Natural killer cell (primary cell): ENCODE data around the gene SLC35A2. TPM values are rescaled to one million over a fixed set of nuclear protein-coding genes. Genes with fewer than 3 reads are reported as not detected.
A peak's percentile ranks its signal among the peaks of the same experiment; 100 is the strongest.

Source experiments
- ATAC-seq, 3 donors: fragments of 150-1000 bp in 2 of 3; fragments of 200-7000 bp in 1 of 3; cut with Tn5 transposase; 1 replicate in 1 of 3; 2 replicates in 2 of 3; pipeline ENCODE4 v1.10.0; 2021; ENCODE audit warnings: mild to moderate bottlenecking in 2 of 3, moderate library complexity in 2 of 3
- DNase-seq, 2 donors: peaks; one replicate each; pipeline versions ENCODE4 v3.0.0 to v3.0.0-alpha.2; 2013 to 2021; ENCODE audit warnings: mixed read lengths in 1 of 2
- H3K27ac ChIP-seq: one replicate; pipeline ENCODE4 v1.5.1; 2013; ENCODE audit warnings: mild to moderate bottlenecking, low read length
- H3K27me3 ChIP-seq: one replicate; pipeline ENCODE4 v1.6.1; 2013; ENCODE audit warnings: low read length; ENCODE audit not compliant: control insufficient read depth, insufficient read depth
- H3K36me3 ChIP-seq: one replicate; pipeline ENCODE4 v1.6.1; 2013; ENCODE audit warnings: low read length; ENCODE audit not compliant: control insufficient read depth, insufficient read depth
- H3K4me1 ChIP-seq: one replicate; pipeline ENCODE4 v1.6.1; 2013; ENCODE audit warnings: low read length; ENCODE audit not compliant: control insufficient read depth, insufficient read depth
- H3K4me3 ChIP-seq: one replicate; pipeline ENCODE4 v1.5.1; 2013; ENCODE audit warnings: low read length
- H3K9me3 ChIP-seq: one replicate; pipeline ENCODE4 v1.6.1; 2013; ENCODE audit warnings: low read length; ENCODE audit not compliant: control insufficient read depth, insufficient read depth
- H3K27ac Mint-ChIP-seq, 2 donors: one replicate each; pipeline ENCODE4 v1.8.0; 2022; ENCODE audit warnings: mild to moderate bottlenecking in 2 of 2, mixed read lengths in 2 of 2, moderate library complexity in 1 of 2
- H3K27me3 Mint-ChIP-seq, 2 donors: one replicate each; pipeline ENCODE4 v1.8.0; 2022; ENCODE audit warnings: low read depth in 2 of 2, mixed read lengths in 2 of 2
- H3K36me3 Mint-ChIP-seq: one replicate; pipeline ENCODE4 v1.8.0; 2022; ENCODE audit warnings: mixed read lengths
- H3K4me1 Mint-ChIP-seq, 2 donors: one replicate each; pipeline ENCODE4 v1.8.0; 2022; ENCODE audit warnings: mixed read lengths in 2 of 2
- H3K4me3 Mint-ChIP-seq: one replicate; pipeline ENCODE4 v1.8.0; 2022; ENCODE audit warnings: mild to moderate bottlenecking, moderate library complexity, mixed read lengths
- H3K9me3 Mint-ChIP-seq, 2 donors: one replicate each; pipeline ENCODE4 v1.8.0; 2022; ENCODE audit warnings: mixed read lengths in 2 of 2
- WGBS: methylation state at CpG from one replicate; pipeline ENCODE4 v1.1.7; 2013; ENCODE audit warnings: missing lambda C conversion rate; ENCODE audit not compliant: insufficient coverage; 5-methylcytosine and 5-hydroxymethylcytosine counted together
- intact Hi-C: fragments of 100-400 bp; cut with micrococcal nuclease; formaldehyde crosslinking; loops from one replicate; pipeline ENCODE4 v1.14.2; 2022
- total RNA-seq, 4 donors: library from RNA; stranded (reverse); fragments of 120-200 nt in 1 of 4; gene quantifications; one replicate each; pipeline versions ENCODE4 v1.2.3 to v1.2.4, GENCODE V29; 2013 to 2022
- TF ChIP-seq, protein P1 (sequence below): fragments of 200-600 bp; IDR thresholded peaks from one replicate; pipeline ENCODE4 v1.8.0; 2022; ENCODE audit warnings: antibody characterized with exemption

Gene SLC35A2
- total RNA-seq, 3 donors from 2014 or later (not counting 1 experiment from before 2014, with no cell fraction given) = 16.5 to 30.1 (median 18.3) TPM

GRCh38 chrX:48937054-48937907 lies 25.8 kb upstream of the SLC35A2 start:
- H3K36me3 ChIP-seq = peaks cover 16% of the 10 kb centered on the region
- H3K36me3 Mint-ChIP-seq = peaks cover 7% of the 10 kb centered on the region
- peak overlapping the region; percentile 99 for H3K27ac ChIP-seq
- H3K9me3 ChIP-seq = no peaks in the 10 kb centered on the region
- H3K4me1 ChIP-seq = peaks cover 85% of the 10 kb centered on the region
- peaks cover 0 to 6% of the 10 kb centered on the region in 2 donors for H3K27me3 Mint-ChIP-seq
- intact Hi-C loops = loop anchor here (1.0 to 10.0 kb wide), 3 partner anchors 18 to 222 kb away; partner anchors contain the start of genes OTUD5 and PIM2
- peaks cover 60 to 79% of the 10 kb centered on the region in 2 donors for H3K4me1 Mint-ChIP-seq
- no peaks in the 10 kb centered on the region for H3K27me3 ChIP-seq
- peak overlapping the region; percentile 95 to 97 for H3K27ac Mint-ChIP-seq
- TF ChIP-seq, protein P1, sequence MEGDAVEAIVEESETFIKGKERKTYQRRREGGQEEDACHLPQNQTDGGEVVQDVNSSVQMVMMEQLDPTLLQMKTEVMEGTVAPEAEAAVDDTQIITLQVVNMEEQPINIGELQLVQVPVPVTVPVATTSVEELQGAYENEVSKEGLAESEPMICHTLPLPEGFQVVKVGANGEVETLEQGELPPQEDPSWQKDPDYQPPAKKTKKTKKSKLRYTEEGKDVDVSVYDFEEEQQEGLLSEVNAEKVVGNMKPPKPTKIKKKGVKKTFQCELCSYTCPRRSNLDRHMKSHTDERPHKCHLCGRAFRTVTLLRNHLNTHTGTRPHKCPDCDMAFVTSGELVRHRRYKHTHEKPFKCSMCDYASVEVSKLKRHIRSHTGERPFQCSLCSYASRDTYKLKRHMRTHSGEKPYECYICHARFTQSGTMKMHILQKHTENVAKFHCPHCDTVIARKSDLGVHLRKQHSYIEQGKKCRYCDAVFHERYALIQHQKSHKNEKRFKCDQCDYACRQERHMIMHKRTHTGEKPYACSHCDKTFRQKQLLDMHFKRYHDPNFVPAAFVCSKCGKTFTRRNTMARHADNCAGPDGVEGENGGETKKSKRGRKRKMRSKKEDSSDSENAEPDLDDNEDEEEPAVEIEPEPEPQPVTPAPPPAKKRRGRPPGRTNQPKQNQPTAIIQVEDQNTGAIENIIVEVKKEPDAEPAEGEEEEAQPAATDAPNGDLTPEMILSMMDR = peak; percentile 33
- H3K4me3 Mint-ChIP-seq = peak overlapping the region; percentile 82
- peak; percentile 72 to 89 (median 86) for ATAC-seq
- 1% methylated on average over 8 of the region's 9 CpGs for WGBS
- no peaks in the 10 kb centered on the region for H3K9me3 Mint-ChIP-seq
- peak overlapping the region; percentile 19 for H3K4me3 ChIP-seq
- peak; percentile 78 to 92 for DNase-seq

GRCh38 chrX:48936429-48937053 lies 25.1 kb upstream of the SLC35A2 start:
- peaks cover 0 to 2% of the 10 kb centered on the region in 2 donors for H3K27me3 Mint-ChIP-seq
- Histone ChIP-seq H3K27me3 (no peaks in the 10 kb centered on the region), H3K4me1 (peaks cover 78% of the 10 kb centered on the region), H3K4me3 (no peak overlapping the region), H3K27ac (peak overlapping the region; percentile 99), H3K36me3 (peaks cover 16% of the 10 kb centered on the region), H3K9me3 (no peaks in the 10 kb centered on the region)
- H3K4me1 Mint-ChIP-seq = peaks cover 53 to 72% of the 10 kb centered on the region in 2 donors
- H3K9me3 Mint-ChIP-seq = no peaks in the 10 kb centered on the region
- TF ChIP-seq, protein P1 = no peak
- H3K4me3 Mint-ChIP-seq = peak overlapping the region; percentile 82
- DNase-seq = no peak
- intact Hi-C loops = loop anchor here (1.0 to 10.0 kb wide), 3 partner anchors 17 to 222 kb away; partner anchors contain the start of genes OTUD5 and PIM2
- 79% methylated on average over 7 of the region's 8 CpGs for WGBS
- peak overlapping the region; percentile 95 to 97 for H3K27ac Mint-ChIP-seq
- no peak for ATAC-seq
- peaks cover 7% of the 10 kb centered on the region for H3K36me3 Mint-ChIP-seq

GRCh38 chrX:48935301-48935670 lies 23.8 kb upstream of the SLC35A2 start:
- no peaks in the 10 kb centered on the region for H3K27me3 ChIP-seq
- no peak overlapping the region for H3K4me3 ChIP-seq
- 100% methylated on average over 1 of the region's 1 CpG for WGBS
- Mint-ChIP-seq H3K27ac (peak overlapping the region; percentile 95 to 97), H3K4me3 (peak overlapping the region; percentile 55), H3K27me3 (no peaks in the 10 kb centered on the region), H3K36me3 (peaks cover 7% of the 10 kb centered on the region), H3K9me3 (no peaks in the 10 kb centered on the region), H3K4me1 (peaks cover 44 to 62% of the 10 kb centered on the region in 2 donors)
- TF ChIP-seq, protein P1 = no peak
- ATAC-seq (no peak), DNase-seq (no peak)
- H3K9me3 ChIP-seq = no peaks in the 10 kb centered on the region
- peaks cover 65% of the 10 kb centered on the region for H3K4me1 ChIP-seq
- H3K36me3 ChIP-seq = peaks cover 22% of the 10 kb centered on the region
- peak overlapping the region; percentile 53 for H3K27ac ChIP-seq
- intact Hi-C loops = loop anchor here (10.0 kb wide), 1 partner anchor 220 kb away; no protein-coding TSS in a partner anchor
